Endothelial cell of umbilical vein (primary cell): ENCODE measurements around the gene CEP89. TPM values are rescaled to one million over a fixed set of nuclear protein-coding genes. Genes with fewer than 3 reads are reported as not detected.

ENCODE experiments used
- BruUV-seq: library from RNA; stranded (reverse); fragments of 400-500 nt; replicated peaks from 2 replicates; lab custom pipeline; 2021; lab: Mats Ljungman, UMichigan
- CTCF ChIA-PET: fragments of 300-600, 350-600 bp; sonication (Branson Sonifier 250); formaldehyde crosslinking; loops from one replicate; lab custom pipeline; 2021; ENCODE audit warnings: antibody characterized with exemption, inconsistent platforms; lab: Charles Lee
- POLR2A ChIA-PET: fragments of 300-600, 350-600 bp; sonication (Branson Sonifier 250); formaldehyde crosslinking; loops from one replicate; lab custom pipeline; 2021; ENCODE audit warnings: antibody characterized with exemption, inconsistent platforms; lab: Charles Lee
- DNase-seq: peaks from one replicate; pipeline ENCODE4 v3.0.0-alpha.2; 2011; ENCODE audit warnings: low read depth, low spot score
- FAIRE-seq: peaks from 2 replicates; lab custom pipeline; 2011; peaks lifted over from hg19 to GRCh38; lab: Jason Lieb, UNC
- H2AFZ ChIP-seq: 2 replicates; pipeline ENCODE4 v1.6.0; 2012; ENCODE audit warnings: low read depth, low read length, control low read depth, inconsistent platforms
- H3K27ac ChIP-seq: 2 replicates; pipeline ENCODE4 v1.5.1; 2011; ENCODE audit warnings: low read depth, mild to moderate bottlenecking, control low read depth, low read length, moderate library complexity; ENCODE audit not compliant: insufficient read depth
- H3K27me3 ChIP-seq, 2 experiments: 2 replicates each; pipeline versions ENCODE4 v1.6.0 to v1.6.1; 2011; ENCODE audit warnings: low read length in 2 of 2, mixed read lengths in 1 of 2; ENCODE audit not compliant: control insufficient read depth in 2 of 2, insufficient read depth in 2 of 2
- H3K36me3 ChIP-seq, 2 experiments: 2 replicates in 1 of 2; 3 replicates in 1 of 2; pipeline ENCODE4 v1.5.1; 2011; ENCODE audit warnings: low read length in 2 of 2, mild to moderate bottlenecking in 1 of 2, moderate library complexity in 1 of 2; ENCODE audit not compliant: control insufficient read depth in 2 of 2, insufficient read depth in 2 of 2; ENCODE audit errors: extremely low read depth in 1 of 2
- H3K4me1 ChIP-seq: 3 replicates; pipeline ENCODE4 v1.5.1; 2011; ENCODE audit warnings: mild to moderate bottlenecking, low read length; ENCODE audit not compliant: control insufficient read depth, insufficient read depth; ENCODE audit errors: extremely low read depth
- H3K4me2 ChIP-seq: 2 replicates; pipeline ENCODE4 v1.6.1; 2011; ENCODE audit warnings: low read length, control low read depth, mixed read lengths; ENCODE audit not compliant: insufficient read depth
- H3K4me3 ChIP-seq, 3 experiments: fragments of 200-600 bp in 1 of 3; sonication (generic), shearing (Covaris generic) in 1 of 3; replicated peaks in 1 of 3; 2 replicates each; pipeline ENCODE4 v1.5.1; 2011 to 2016; ENCODE audit warnings: control low read depth in 3 of 3, low read length in 3 of 3, mild to moderate bottlenecking in 2 of 3, inconsistent platforms in 1 of 3, low read depth in 1 of 3, moderate library complexity in 1 of 3; ENCODE audit not compliant: insufficient read depth in 1 of 3
- H3K79me2 ChIP-seq: 2 replicates; pipeline ENCODE4 v1.6.0; 2012; ENCODE audit warnings: low read length, inconsistent platforms; ENCODE audit not compliant: control insufficient read depth, insufficient read depth
- H3K9ac ChIP-seq: replicated peaks from 2 replicates; pipeline ENCODE3; 2011; ENCODE audit warnings: low read length, control low read depth; ENCODE audit not compliant: insufficient read depth; ENCODE audit errors: extremely low read depth
- H3K9me1 ChIP-seq: replicated peaks from 3 replicates; pipeline ENCODE4 v1.6.0; 2011; ENCODE audit warnings: mild to moderate bottlenecking, low read length; ENCODE audit not compliant: control insufficient read depth, insufficient read depth; ENCODE audit errors: extremely low read depth
- H3K9me3 ChIP-seq: replicated peaks from 2 replicates; pipeline ENCODE4 v1.5.1; 2012; ENCODE audit warnings: low read length, inconsistent platforms; ENCODE audit not compliant: control insufficient read depth, insufficient read depth
- H4K20me1 ChIP-seq: replicated peaks from 2 replicates; pipeline ENCODE3; 2011; ENCODE audit warnings: mild to moderate bottlenecking, low read length; ENCODE audit not compliant: control insufficient read depth, insufficient read depth; ENCODE audit errors: extremely low read depth
- EZH2 ChIP-seq: IDR thresholded peaks from 2 replicates; pipeline ENCODE4 v1.6.1; 2012; ENCODE audit warnings: borderline replicate concordance, low read depth, mild to moderate bottlenecking, moderate library complexity, low read length, inconsistent platforms; ENCODE audit not compliant: severe bottlenecking
- FOS ChIP-seq: IDR thresholded peaks from 2 replicates; pipeline ENCODE4 v1.6.1; 2011; ENCODE audit warnings: mild to moderate bottlenecking, low read length, moderate library complexity, borderline replicate concordance; ENCODE audit not compliant: insufficient read depth
- GATA2 ChIP-seq: IDR thresholded peaks from 2 replicates; pipeline ENCODE4 v1.7.0; 2011; ENCODE audit warnings: low read depth, mild to moderate bottlenecking, moderate library complexity, mixed read lengths, low read length; ENCODE audit not compliant: insufficient read length, insufficient read depth
- JUN ChIP-seq: IDR thresholded peaks from 2 replicates; pipeline ENCODE4 v1.6.1; 2011; ENCODE audit warnings: borderline replicate concordance, low read depth; ENCODE audit not compliant: insufficient read length, insufficient read depth
- MAX ChIP-seq: IDR thresholded peaks from 2 replicates; pipeline ENCODE4 v1.6.1; 2011; ENCODE audit not compliant: insufficient read depth, insufficient read length
- MYC ChIP-seq: IDR thresholded peaks from one replicate; pipeline ENCODE4 v1.6.1; 2011; ENCODE audit warnings: mild to moderate bottlenecking, low read depth, low read length
- POLR2A ChIP-seq: IDR thresholded peaks from 2 replicates; pipeline ENCODE4 v1.6.1; 2012; ENCODE audit warnings: low read depth, mild to moderate bottlenecking, control low read depth, low read length
- POLR2AphosphoS5 ChIP-seq: IDR thresholded peaks from 2 replicates; pipeline ENCODE4 v1.6.1; 2012; ENCODE audit warnings: low read depth, mild to moderate bottlenecking, control low read depth, low read length, moderate library complexity; ENCODE audit not compliant: insufficient read depth
- dilution Hi-C: fragments of 300-500 bp; cut with MboI; formaldehyde crosslinking; loops from one replicate; pipeline ENCODE4 v1.15.0; 2019; ENCODE audit warnings: low sequenced_read_pairs; ENCODE audit not compliant: extremely low pct_ligation_motif_present
- intact Hi-C: fragments of 100-400 bp; cut with micrococcal nuclease; formaldehyde crosslinking; loops from one replicate; pipeline ENCODE4 v1.10.0; 2022
- polyA plus RNA-seq, 4 experiments: library from polyadenylated mRNA; depleted of rRNA in 3 of 4; stranded (reverse) in 3 of 4; unstranded in 1 of 4; fragments of >200 nt; gene quantifications; 2 replicates each; pipeline versions ENCODE4 v1.2.1 to v1.2.3, GENCODE V29; 2011 to 2012; ENCODE audit warnings: missing spikeins in 1 of 4
- total RNA-seq: library from RNA; stranded (reverse); gene quantifications from 2 replicates; pipeline ENCODE4 v1.2.3, GENCODE V29; 2021
- TF ChIP-seq, protein P1 (sequence below), 2 donors: IDR thresholded peaks; 1 replicate in 1 of 2; 2 replicates in 1 of 2; pipeline ENCODE4 v1.5.1; 2011; ENCODE audit warnings: low read length in 2 of 2, mild to moderate bottlenecking in 2 of 2, moderate library complexity in 2 of 2, control low read depth in 1 of 2, inconsistent platforms in 1 of 2, low read depth in 1 of 2; ENCODE audit not compliant: insufficient read depth in 1 of 2; ENCODE audit errors: extremely low read depth in 1 of 2

Gene CEP89
- total and polyA plus RNA-seq, 2 donors (not counting 3 experiments of a cell fraction or from before 2014, with no cell fraction given) = 25.1 to 46.2 TPM

GRCh38 chr19:32895384-32895783 is 76.4 kb downstream of the CEP89 start:
- Histone ChIP-seq H3K27ac (no peak overlapping the region), H3K9ac (no peak overlapping the region), H4K20me1 (no peaks in the 10 kb centered on the region), H3K9me3 (no peaks in the 10 kb centered on the region), H3K4me1 (no peaks in the 10 kb centered on the region), H3K4me3 (no peak overlapping the region), H3K27me3 (no peaks in the 10 kb centered on the region), H3K79me2 (no peaks in the 10 kb centered on the region), H3K9me1 (no peaks in the 10 kb centered on the region), H3K4me2 (no peak overlapping the region), H3K36me3 (no peaks in the 10 kb centered on the region), H2AFZ (no peak overlapping the region)
- CTCF ChIA-PET = no interaction called here
- TF ChIP-seq MYC (no peak), JUN (no peak), EZH2 (no peak), MAX (no peak), GATA2 (no peak), FOS (no peak), POLR2AphosphoS5 (no peak), POLR2A (no peak)
- TF ChIP-seq, protein P1, sequence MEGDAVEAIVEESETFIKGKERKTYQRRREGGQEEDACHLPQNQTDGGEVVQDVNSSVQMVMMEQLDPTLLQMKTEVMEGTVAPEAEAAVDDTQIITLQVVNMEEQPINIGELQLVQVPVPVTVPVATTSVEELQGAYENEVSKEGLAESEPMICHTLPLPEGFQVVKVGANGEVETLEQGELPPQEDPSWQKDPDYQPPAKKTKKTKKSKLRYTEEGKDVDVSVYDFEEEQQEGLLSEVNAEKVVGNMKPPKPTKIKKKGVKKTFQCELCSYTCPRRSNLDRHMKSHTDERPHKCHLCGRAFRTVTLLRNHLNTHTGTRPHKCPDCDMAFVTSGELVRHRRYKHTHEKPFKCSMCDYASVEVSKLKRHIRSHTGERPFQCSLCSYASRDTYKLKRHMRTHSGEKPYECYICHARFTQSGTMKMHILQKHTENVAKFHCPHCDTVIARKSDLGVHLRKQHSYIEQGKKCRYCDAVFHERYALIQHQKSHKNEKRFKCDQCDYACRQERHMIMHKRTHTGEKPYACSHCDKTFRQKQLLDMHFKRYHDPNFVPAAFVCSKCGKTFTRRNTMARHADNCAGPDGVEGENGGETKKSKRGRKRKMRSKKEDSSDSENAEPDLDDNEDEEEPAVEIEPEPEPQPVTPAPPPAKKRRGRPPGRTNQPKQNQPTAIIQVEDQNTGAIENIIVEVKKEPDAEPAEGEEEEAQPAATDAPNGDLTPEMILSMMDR (IDR thresholded peaks at IDR 0.05; ENCODE audit: extremely low read depth in 1 of 2, insufficient read depth in 1 of 2, low read depth in 1 of 2, low read length in 2 of 2) = no peak
- no peak for DNase-seq
- no TSS peak for BruUV-seq
- no peak for FAIRE-seq
- POLR2A ChIA-PET = no interaction called here
- dilution Hi-C loops (no loop called here), intact Hi-C loops (no loop called here)
